ENCODE results near the gene RABEP1.
"Not testable (repeated sequence)": the region's sequence is repeated elsewhere in the genome, so short reads cannot be mapped to it uniquely, and the experiment has no call there.

RABEP1 gene

GRCh38 chr17:5281814-5282641, at the start of gene RABEP1:
TSS of gene RABEP1 (plus strand) at chr17:5282284. CDS start at chr17:5282487, 203 bp downstream.
- DNase-seq (ENCODE audit: extremely low read depth, low read depth), result peak; percentile 79
- TF ChIP-seq, protein P1, sequence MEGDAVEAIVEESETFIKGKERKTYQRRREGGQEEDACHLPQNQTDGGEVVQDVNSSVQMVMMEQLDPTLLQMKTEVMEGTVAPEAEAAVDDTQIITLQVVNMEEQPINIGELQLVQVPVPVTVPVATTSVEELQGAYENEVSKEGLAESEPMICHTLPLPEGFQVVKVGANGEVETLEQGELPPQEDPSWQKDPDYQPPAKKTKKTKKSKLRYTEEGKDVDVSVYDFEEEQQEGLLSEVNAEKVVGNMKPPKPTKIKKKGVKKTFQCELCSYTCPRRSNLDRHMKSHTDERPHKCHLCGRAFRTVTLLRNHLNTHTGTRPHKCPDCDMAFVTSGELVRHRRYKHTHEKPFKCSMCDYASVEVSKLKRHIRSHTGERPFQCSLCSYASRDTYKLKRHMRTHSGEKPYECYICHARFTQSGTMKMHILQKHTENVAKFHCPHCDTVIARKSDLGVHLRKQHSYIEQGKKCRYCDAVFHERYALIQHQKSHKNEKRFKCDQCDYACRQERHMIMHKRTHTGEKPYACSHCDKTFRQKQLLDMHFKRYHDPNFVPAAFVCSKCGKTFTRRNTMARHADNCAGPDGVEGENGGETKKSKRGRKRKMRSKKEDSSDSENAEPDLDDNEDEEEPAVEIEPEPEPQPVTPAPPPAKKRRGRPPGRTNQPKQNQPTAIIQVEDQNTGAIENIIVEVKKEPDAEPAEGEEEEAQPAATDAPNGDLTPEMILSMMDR (IDR thresholded peaks at IDR 0.05; ENCODE audit: low read depth, low read length), result no peak; the same call in none of the 2 replicates

DNA sequence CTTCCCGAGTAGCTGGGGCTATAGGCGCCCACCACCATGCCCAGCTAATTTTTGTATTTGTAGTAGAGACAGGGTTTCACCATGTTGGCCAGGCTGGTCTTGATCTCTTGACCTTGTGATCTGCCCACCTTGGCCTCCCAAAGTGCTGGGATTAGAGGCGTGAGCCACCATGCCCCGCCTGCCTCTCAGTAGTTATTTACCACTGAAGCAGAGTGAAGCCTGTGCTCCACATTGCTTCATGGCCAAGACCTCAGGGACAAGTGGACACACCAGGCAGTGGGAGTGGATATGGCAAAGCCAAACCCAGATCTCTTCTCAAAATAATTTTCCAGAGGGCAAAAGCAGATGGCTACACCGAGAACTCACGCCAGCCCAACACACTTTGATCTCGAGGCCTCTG, 48.6 kb upstream of the RABEP1 start:
- not testable (repeated sequence) for DNase-seq (ENCODE audit: extremely low read depth, low read depth)

DNA sequence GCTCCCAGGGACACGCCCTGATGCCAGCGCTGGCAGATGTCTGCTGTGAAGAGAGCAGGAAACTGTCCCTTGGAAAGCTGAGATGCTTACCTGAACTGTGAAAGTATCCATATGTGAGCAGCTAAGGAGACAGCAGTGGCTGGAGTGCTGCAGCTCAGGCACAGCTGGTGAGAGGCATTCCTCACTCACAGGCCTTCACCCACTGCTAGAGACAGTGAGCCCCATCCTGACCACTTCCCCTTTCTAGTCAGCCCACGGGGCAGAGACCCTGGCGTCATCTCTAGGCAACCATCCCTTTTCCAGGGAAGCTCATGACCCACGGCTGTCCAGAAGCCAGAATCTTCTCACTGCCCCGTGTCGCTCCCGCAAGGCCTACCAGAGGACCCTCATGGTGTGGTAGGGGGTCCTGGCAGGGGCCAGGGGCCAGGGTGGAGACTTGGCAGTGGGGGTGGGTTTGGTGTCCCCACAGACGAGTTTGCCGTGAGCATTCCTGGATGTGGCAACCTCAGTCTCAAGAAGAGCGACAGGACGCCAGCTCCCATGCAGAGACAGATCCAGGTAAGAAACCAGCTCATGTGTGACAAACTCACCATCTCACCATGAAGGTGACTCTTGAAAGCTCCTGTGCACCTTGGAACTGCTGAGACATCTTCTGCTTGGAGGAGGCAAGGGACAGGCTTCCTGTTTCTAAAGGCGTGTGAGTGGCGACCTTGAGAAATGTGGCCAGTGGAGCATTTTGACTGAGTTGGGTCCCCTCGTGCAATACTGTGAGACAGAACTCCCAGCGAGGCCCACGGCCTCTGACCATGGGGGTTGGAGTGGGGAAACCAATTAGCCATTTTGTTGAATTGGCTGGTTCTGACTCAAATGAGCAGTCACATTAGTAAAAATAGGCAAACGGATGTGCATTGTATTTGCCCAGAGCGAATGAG, 47.2 kb upstream of the RABEP1 start, which contains the start of gene SCIMP:
SCIMP (minus strand) TSS at position 216 of the 932 bp plus-strand sequence; CDS start at position 111, 105 bp downstream.
- no peak for DNase-seq (ENCODE audit: extremely low read depth, low read depth)

DNA sequence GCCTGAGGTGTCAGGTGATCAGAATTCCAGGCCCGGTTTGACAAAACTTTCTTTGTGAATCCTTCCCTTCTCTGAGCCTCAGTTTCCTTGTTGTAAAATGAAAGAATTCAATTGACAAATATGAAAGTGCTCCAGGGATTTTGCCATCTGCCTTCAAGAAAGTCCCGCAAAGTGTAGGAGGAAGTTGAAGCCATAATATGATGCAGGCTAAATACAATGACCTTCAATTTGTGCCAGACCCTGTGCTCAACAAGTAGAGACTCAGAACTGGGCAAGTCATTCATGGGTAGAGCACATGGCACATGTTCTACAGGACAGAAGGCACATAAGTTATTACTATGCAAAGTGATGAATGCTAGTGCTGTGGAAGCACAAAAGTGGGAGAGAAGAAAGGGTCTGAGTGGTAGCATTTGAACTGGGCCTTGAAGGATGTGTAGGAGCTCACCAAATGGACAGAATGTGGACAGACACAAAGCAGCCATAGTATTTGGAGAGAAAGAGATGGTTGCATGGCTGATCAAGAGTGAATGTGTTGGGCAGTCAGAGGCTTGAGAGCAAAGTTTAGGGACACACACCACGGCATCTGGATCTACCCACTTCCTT, 45.0 kb upstream of the RABEP1 start:
- no peak for DNase-seq (ENCODE audit: extremely low read depth, low read depth)
- TF ChIP-seq, protein P1 (IDR thresholded peaks at IDR 0.05; ENCODE audit: low read depth, low read length), result no peak

More for the DNA sequence above, 47.2 kb upstream of the RABEP1 start, which contains the start of gene SCIMP:
- TF ChIP-seq, protein P1 (IDR thresholded peaks at IDR 0.05; ENCODE audit: low read depth, low read length), result no peak

GRCh38 chr17:5237541-5238016, 44.5 kb upstream of the RABEP1 start:
- no peak for DNase-seq (ENCODE audit: extremely low read depth, low read depth)
- TF ChIP-seq, protein P1 (IDR thresholded peaks at IDR 0.05; ENCODE audit: low read depth, low read length), result peak; percentile 52

DNA sequence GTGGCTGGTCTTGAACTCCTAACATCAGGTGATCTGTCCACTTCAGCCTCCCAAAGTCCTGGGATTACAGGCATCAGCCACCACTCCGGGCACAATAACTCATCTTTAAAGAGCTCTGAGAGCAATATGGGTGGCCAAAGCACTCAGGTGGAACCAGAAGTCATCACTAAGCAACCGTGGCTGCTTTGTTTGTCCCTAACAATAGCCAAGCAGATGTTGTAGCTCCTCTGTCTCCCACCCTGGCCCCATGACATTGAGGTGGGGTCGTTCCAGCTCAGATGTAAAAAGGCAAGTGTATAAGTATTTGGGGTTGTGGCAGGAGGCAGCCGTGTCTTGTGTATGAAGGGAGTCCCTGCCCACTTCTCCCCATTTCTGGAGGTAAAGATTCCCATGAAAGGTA, 43.8 kb upstream of the RABEP1 start:
- DNase-seq (ENCODE audit: extremely low read depth, low read depth), result no peak
- TF ChIP-seq, protein P1 (IDR thresholded peaks at IDR 0.05; ENCODE audit: low read depth, low read length), result no peak

DNA sequence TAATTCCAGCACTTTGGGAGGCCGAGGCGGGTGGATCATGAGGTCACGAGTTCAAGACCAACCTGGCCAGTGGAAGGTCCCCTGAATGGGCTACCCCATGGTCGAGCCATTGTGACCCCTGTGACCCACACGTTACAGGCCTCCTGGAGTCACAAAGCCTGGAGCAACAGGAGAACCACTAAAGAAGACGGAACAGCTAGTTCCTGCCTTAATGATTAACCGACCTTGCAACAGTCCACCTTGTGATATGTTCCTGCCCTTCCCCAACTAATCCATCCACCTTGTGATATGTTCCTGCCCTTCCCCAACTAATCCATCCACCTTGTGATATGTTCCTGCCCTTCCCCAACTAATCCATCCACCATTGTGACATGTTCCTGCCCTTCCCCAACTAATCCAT, 42.3 kb upstream of the RABEP1 start:
- not testable (repeated sequence) for DNase-seq (ENCODE audit: extremely low read depth, low read depth)
